ENCODE measurements around the gene RAD51AP2.

GRCh38 chr2:17540093-17540812, 22.0 kb upstream of the RAD51AP2 start, which contains the start of gene VSNL1:
- TF ChIP-seq, protein P1, sequence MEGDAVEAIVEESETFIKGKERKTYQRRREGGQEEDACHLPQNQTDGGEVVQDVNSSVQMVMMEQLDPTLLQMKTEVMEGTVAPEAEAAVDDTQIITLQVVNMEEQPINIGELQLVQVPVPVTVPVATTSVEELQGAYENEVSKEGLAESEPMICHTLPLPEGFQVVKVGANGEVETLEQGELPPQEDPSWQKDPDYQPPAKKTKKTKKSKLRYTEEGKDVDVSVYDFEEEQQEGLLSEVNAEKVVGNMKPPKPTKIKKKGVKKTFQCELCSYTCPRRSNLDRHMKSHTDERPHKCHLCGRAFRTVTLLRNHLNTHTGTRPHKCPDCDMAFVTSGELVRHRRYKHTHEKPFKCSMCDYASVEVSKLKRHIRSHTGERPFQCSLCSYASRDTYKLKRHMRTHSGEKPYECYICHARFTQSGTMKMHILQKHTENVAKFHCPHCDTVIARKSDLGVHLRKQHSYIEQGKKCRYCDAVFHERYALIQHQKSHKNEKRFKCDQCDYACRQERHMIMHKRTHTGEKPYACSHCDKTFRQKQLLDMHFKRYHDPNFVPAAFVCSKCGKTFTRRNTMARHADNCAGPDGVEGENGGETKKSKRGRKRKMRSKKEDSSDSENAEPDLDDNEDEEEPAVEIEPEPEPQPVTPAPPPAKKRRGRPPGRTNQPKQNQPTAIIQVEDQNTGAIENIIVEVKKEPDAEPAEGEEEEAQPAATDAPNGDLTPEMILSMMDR (IDR thresholded peaks at IDR 0.05), result no peak
- TF ChIP-seq POLR2A (IDR thresholded peaks at IDR 0.05), result peak in 1 of 4 donors; percentile 58

All from esophagus squamous epithelium (tissue), 4 donors.